ENCODE data around the gene DPM1.

DNA sequence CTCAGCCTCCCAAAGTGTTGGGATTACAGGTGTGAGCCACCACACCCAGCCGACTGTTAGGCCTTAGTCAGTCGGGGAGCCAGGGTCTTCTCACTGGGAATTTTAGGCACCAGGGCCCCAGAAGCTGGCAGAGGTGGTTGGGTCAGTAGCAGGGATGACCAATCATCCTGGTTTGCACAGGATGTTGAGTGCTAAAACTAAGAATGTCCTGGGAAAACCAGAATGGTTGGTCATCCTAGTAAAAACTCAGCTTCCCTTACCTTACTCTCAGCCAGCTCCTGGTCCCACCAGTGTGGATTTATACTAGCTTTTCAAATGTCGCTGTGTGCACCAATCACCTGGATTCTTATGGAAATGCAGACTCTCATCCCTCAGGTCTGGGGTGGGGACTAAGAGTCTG is 32.7 kb upstream of the DPM1 start:
- TF ChIP-seq, protein P1, sequence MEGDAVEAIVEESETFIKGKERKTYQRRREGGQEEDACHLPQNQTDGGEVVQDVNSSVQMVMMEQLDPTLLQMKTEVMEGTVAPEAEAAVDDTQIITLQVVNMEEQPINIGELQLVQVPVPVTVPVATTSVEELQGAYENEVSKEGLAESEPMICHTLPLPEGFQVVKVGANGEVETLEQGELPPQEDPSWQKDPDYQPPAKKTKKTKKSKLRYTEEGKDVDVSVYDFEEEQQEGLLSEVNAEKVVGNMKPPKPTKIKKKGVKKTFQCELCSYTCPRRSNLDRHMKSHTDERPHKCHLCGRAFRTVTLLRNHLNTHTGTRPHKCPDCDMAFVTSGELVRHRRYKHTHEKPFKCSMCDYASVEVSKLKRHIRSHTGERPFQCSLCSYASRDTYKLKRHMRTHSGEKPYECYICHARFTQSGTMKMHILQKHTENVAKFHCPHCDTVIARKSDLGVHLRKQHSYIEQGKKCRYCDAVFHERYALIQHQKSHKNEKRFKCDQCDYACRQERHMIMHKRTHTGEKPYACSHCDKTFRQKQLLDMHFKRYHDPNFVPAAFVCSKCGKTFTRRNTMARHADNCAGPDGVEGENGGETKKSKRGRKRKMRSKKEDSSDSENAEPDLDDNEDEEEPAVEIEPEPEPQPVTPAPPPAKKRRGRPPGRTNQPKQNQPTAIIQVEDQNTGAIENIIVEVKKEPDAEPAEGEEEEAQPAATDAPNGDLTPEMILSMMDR (IDR thresholded peaks at IDR 0.05; ENCODE audit: low read length): no peak
- TF ChIP-seq EZH2 (IDR thresholded peaks at IDR 0.05; ENCODE audit: borderline replicate concordance, low read length): no peak
